Stomach smooth muscle (tissue), 2 donors: ENCODE measurements around the gene PAPPA2.

Experiments
- H3K27ac ChIP-seq: one replicate; pipeline ENCODE4 v1.7.0; 2013; ENCODE audit warnings: mild to moderate bottlenecking, low read length, inconsistent platforms
- H3K27me3 ChIP-seq, 2 donors: one replicate each; pipeline ENCODE4 v1.7.0; 2013; ENCODE audit warnings: low read length in 2 of 2; ENCODE audit not compliant: insufficient read depth in 2 of 2, control insufficient read depth in 1 of 2
- H3K36me3 ChIP-seq, 2 donors: one replicate each; pipeline ENCODE4 v1.7.0; 2013; ENCODE audit warnings: low read length in 2 of 2; ENCODE audit not compliant: control insufficient read depth in 2 of 2, insufficient read depth in 2 of 2
- H3K4me1 ChIP-seq: one replicate; pipeline ENCODE4 v1.7.0; 2013; ENCODE audit warnings: low read length; ENCODE audit not compliant: control insufficient read depth, insufficient read depth
- H3K4me3 ChIP-seq, 2 donors: one replicate each; pipeline ENCODE4 v1.7.0; 2013; ENCODE audit warnings: low read length in 2 of 2
- H3K9ac ChIP-seq, 2 donors: one replicate each; pipeline ENCODE4 v1.7.0; 2013; ENCODE audit warnings: low read length in 2 of 2, mild to moderate bottlenecking in 1 of 2
- H3K9me3 ChIP-seq, 2 donors: one replicate each; pipeline ENCODE4 v1.7.0; 2013; ENCODE audit warnings: low read length in 2 of 2; ENCODE audit not compliant: control insufficient read depth in 2 of 2
- donor health status: healthy.
- donor health status: Pancreatic carcinoma.

The PAPPA2 gene

GRCh38 chr1:176566004-176566975, 103.3 kb downstream of the PAPPA2 start:
- H3K36me3 ChIP-seq, result no peaks in the 10 kb centered on the region
- no peak overlapping the region for H3K4me3 ChIP-seq
- no peaks in the 10 kb centered on the region for H3K9me3 ChIP-seq
- H3K27ac ChIP-seq, result no peak overlapping the region
- H3K27me3 ChIP-seq, result no peaks in the 10 kb centered on the region
- no peaks in the 10 kb centered on the region for H3K4me1 ChIP-seq
- H3K9ac ChIP-seq, result no peak overlapping the region

DNA sequence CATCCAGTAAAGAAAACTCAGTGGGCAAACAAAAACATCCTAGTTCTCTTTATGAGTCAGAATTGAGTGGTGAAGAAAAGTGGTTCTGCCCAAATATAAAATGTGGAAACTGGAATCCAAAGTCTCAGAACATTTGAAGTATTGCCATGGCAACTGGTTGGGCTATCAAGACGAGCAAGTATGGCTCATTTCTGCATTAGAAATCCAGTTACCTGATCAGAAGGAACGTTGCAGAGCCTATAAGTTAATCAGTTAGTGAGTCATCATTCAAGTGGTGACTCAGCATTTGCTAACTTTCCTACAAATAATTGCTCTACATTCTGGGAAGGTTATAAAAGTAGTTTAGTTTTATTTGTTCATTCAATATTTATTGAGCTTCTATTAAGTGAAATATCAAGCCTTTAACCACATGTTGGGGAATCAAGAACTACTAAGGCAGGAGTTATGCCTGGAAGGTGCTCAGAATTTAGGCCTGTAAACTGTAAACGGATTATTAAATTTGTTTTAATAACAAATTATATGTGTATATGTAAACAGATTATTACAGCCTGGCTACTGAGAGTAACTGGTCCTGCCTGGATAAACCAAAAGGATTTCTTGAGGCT, 104.3 kb downstream of the PAPPA2 start:
- no peak overlapping the region for H3K9ac ChIP-seq
- H3K4me1 ChIP-seq, result no peaks in the 10 kb centered on the region
- H3K27me3 ChIP-seq, result no peaks in the 10 kb centered on the region
- no peak overlapping the region for H3K27ac ChIP-seq
- no peak overlapping the region for H3K4me3 ChIP-seq
- H3K36me3 ChIP-seq, result no peaks in the 10 kb centered on the region
- no peaks in the 10 kb centered on the region for H3K9me3 ChIP-seq

- Histone ChIP-seq H3K4me3 (no peak overlapping the region), H3K36me3 (no peaks in the 10 kb centered on the region), H3K9me3 (no peaks in the 10 kb centered on the region), H3K27me3 (no peaks in the 10 kb centered on the region), H3K9ac (no peak overlapping the region), H3K4me1 (no peaks in the 10 kb centered on the region), H3K27ac (no peak overlapping the region)
Observed at GRCh38 chr1:176568185-176568584, 105.2 kb downstream of the PAPPA2 start.

DNA sequence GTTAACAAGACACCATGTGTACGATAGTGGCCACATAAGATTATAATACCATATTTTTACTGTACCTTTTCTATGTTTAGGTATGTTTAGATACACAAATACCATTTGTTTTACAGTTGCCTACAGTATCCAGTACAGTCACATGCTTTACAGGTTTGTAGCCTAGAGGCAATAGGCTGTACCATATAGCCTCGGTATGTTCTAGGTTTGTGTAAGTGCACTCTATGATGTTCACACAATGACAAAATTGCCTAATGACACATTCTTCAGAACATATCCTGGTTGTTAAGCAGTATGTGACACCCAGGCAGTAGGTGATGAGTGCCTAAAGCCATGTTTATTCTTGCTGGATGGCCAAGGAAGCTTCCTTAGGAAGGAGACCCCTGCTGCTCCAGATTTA, 111.8 kb downstream of the PAPPA2 start:
- Histone ChIP-seq H3K4me3 (no peak overlapping the region), H3K4me1 (no peaks in the 10 kb centered on the region), H3K9me3 (no peaks in the 10 kb centered on the region), H3K27ac (no peak overlapping the region), H3K9ac (no peak overlapping the region), H3K36me3 (no peaks in the 10 kb centered on the region), H3K27me3 (no peaks in the 10 kb centered on the region)

- Histone ChIP-seq H3K9me3 (no peaks in the 10 kb centered on the region), H3K4me1 (no peaks in the 10 kb centered on the region), H3K4me3 (no peak overlapping the region), H3K36me3 (no peaks in the 10 kb centered on the region), H3K9ac (no peak overlapping the region), H3K27ac (no peak overlapping the region), H3K27me3 (no peaks in the 10 kb centered on the region)
Observed at GRCh38 chr1:176575991-176576390, 113.0 kb downstream of the PAPPA2 start.

DNA sequence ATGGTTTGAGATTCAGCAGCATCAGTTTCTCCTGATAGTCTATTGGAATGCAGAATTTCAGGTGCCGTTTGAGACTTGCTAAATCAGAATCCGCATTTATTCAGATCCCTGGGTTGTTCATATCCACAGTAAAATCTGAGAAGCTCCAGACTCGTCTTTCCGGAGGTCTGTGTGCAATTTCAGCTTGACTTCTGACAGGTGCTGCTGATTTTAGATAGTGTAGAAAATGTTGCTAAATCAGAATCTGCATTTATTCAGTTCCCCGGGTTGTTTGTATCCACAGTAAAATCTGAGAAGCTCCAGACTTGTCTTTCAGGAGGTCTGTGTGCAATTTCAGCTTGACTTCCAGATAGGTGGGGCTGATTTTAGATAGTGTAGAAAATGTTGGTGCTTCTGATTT, 113.7 kb downstream of the PAPPA2 start:
- no peaks in the 10 kb centered on the region for H3K27me3 ChIP-seq
- no peaks in the 10 kb centered on the region for H3K9me3 ChIP-seq
- no peaks in the 10 kb centered on the region for H3K36me3 ChIP-seq
- no peak overlapping the region for H3K9ac ChIP-seq
- H3K4me1 ChIP-seq, result no peaks in the 10 kb centered on the region
- H3K4me3 ChIP-seq, result no peak overlapping the region
- H3K27ac ChIP-seq, result no peak overlapping the region

DNA sequence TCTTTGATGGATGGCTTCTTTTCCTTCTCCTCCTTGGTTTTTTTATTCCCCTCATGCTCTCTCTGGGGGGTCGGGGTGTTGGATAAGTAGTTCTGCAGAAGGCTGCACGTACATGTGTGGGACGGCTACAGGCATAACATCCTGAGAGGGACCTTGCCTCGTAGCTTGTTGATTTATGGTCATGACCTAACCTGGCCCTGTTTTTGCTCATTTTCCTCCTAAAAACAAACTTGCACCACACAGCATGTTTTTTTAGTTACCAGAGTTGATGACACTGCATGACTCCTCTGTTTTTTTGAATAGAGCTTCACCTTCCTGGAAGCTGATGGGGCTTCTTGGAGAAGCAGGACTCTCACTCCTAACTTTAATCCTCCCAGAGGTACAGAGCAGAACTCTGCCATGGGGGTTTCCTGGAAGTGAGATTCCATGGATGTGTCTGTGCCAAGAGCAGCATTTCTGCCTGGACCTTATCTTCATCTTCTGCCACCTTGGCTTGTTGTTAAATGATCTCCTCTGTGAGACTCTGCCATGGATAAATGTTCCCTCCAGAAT, 114.7 kb downstream of the PAPPA2 start:
- no peaks in the 10 kb centered on the region for H3K36me3 ChIP-seq
- H3K27me3 ChIP-seq, result no peaks in the 10 kb centered on the region
- H3K4me3 ChIP-seq, result no peak overlapping the region
- H3K9me3 ChIP-seq, result no peaks in the 10 kb centered on the region
- no peak overlapping the region for H3K27ac ChIP-seq
- H3K9ac ChIP-seq, result no peak overlapping the region
- H3K4me1 ChIP-seq, result no peaks in the 10 kb centered on the region

DNA sequence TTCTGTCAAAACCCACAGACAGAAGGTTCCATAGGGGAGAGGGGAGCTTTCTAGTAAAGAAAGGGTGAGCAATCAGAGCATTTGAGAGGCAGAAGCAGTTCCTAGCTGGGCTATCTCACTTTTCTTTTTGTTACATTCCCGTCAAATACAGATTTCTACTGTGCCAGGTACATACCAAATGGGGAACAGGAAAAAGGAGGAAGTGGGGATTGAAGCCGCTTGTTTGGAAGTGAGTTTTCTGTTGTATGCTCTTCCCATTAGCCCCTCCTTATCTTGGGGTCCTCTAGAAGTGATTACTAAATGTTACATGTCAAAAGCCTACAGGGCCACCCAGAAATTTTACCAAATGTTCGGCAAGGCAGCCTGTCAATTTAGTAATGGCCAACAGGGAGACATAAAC, 116.1 kb downstream of the PAPPA2 start:
- Histone ChIP-seq H3K4me1 (no peaks in the 10 kb centered on the region), H3K9me3 (no peaks in the 10 kb centered on the region), H3K27me3 (no peaks in the 10 kb centered on the region), H3K36me3 (no peaks in the 10 kb centered on the region), H3K4me3 (no peak overlapping the region), H3K27ac (no peak overlapping the region), H3K9ac (no peak overlapping the region)

GRCh38 chr1:176595217-176595616, 132.2 kb downstream of the PAPPA2 start:
- no peaks in the 10 kb centered on the region for H3K4me1 ChIP-seq
- no peak overlapping the region for H3K4me3 ChIP-seq
- no peak overlapping the region for H3K9ac ChIP-seq

DNA sequence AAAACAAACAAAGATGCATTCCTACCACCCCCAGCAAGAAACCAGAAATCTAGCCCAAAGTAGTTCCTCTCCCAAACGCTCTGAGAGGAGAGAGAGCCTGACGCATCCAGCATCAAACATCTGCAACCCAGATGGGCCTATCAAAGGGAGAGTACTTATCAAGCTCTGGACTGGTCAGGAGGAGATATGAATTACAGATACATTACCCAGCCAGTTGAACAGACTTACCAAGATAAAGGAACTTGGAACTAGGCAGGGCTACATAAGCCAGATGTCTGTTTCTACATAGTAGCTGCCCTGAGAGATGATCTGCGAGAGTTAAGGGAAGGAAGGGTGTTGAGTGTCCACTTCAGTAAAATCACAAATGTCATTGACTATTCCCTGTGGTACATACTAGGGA, 138.4 kb downstream of the PAPPA2 start:
- Histone ChIP-seq H3K27me3 (no peaks in the 10 kb centered on the region), H3K9ac (no peak overlapping the region), H3K4me1 (peaks cover 4% of the 10 kb centered on the region), H3K27ac (no peak overlapping the region), H3K9me3 (no peaks in the 10 kb centered on the region), H3K36me3 (no peaks in the 10 kb centered on the region), H3K4me3 (no peak overlapping the region)

More at GRCh38 chr1:176595217-176595616, 132.2 kb downstream of the PAPPA2 start:
- H3K36me3 ChIP-seq, result no peaks in the 10 kb centered on the region
- H3K27me3 ChIP-seq, result no peaks in the 10 kb centered on the region
- H3K9me3 ChIP-seq, result no peaks in the 10 kb centered on the region
- H3K27ac ChIP-seq, result no peak overlapping the region
